GM19452 (cell line): ENCODE measurements around the gene PRELID1.

Experiments
- ATAC-seq: cut with Tn5 transposase; IDR thresholded peaks from one replicate; pipeline ENCODE4 v1.9.1; 2021; ENCODE audit not compliant: unreplicated experiment

Gene PRELID1

GRCh38 chr5:177312649-177313181 is 9.1 kb downstream of the PRELID1 start:
- ATAC-seq = peak; percentile 24

- ATAC-seq = no peak
These were observed 10.1 kb downstream of the PRELID1 start for GRCh38 chr5:177313561-177314259.

- no peak for ATAC-seq
These were observed 11.1 kb downstream of the PRELID1 start for GRCh38 chr5:177314376-177315342.

GRCh38 chr5:177315411-177315810 is 11.8 kb downstream of the PRELID1 start:
- ATAC-seq = no peak

GRCh38 chr5:177316005-177316404 is 12.4 kb downstream of the PRELID1 start:
- no peak for ATAC-seq

- ATAC-seq = no peak
These were observed 14.4 kb downstream of the PRELID1 start for GRCh38 chr5:177317959-177318377.

- no peak for ATAC-seq
These were observed 16.5 kb downstream of the PRELID1 start for GRCh38 chr5:177319913-177320588.

GRCh38 chr5:177320879-177321278 is 17.3 kb downstream of the PRELID1 start:
- no peak for ATAC-seq

- no peak for ATAC-seq
These were observed 22.3 kb downstream of the PRELID1 start for GRCh38 chr5:177325868-177326381.

GRCh38 chr5:177327539-177328522 is 24.2 kb downstream of the PRELID1 start:
- ATAC-seq = no peak

- no peak for ATAC-seq
These were observed 25.1 kb downstream of the PRELID1 start for GRCh38 chr5:177328545-177329231.

- ATAC-seq = no peak
These were observed 26.3 kb downstream of the PRELID1 start for GRCh38 chr5:177329883-177330282.

GRCh38 chr5:177330991-177331842 is 27.6 kb downstream of the PRELID1 start:
- ATAC-seq = no peak

GRCh38 chr5:177332031-177332895 is 28.7 kb downstream of the PRELID1 start:
- ATAC-seq = no peak

- ATAC-seq = no peak
These were observed 29.3 kb downstream of the PRELID1 start for GRCh38 chr5:177332896-177333260.

- no peak for ATAC-seq
These were observed 30.0 kb downstream of the PRELID1 start for GRCh38 chr5:177333420-177334154.

- no peak for ATAC-seq
These were observed 30.6 kb downstream of the PRELID1 start for GRCh38 chr5:177334155-177334551.
